GM20000 (cell line): ENCODE measurements around the gene C4orf50.

Experiments used
- DNase-seq: peaks from one replicate; pipeline ENCODE4 v3.0.0; 2012; ENCODE audit warnings: low spot score
- CTCF ChIP-seq: IDR thresholded peaks from 2 replicates; pipeline ENCODE4 v1.5.1; 2012; ENCODE audit warnings: mild to moderate bottlenecking, control low read depth; ENCODE audit errors: extremely low read depth, missing control alignments

Gene C4orf50

GRCh38 chr4:6050551-6050950 is 32.3 kb upstream of the C4orf50 start:
- no peak for DNase-seq
- TF ChIP-seq CTCF, result no peak

- TF ChIP-seq CTCF, result no peak
- DNase-seq, result no peak
Measured at GRCh38 chr4:6049985-6050384, 31.8 kb upstream of the C4orf50 start.

GRCh38 chr4:6049278-6049677 is 31.0 kb upstream of the C4orf50 start:
- DNase-seq, result no peak
- no peak for TF ChIP-seq CTCF

- TF ChIP-seq CTCF, result no peak
- no peak for DNase-seq
Measured at GRCh38 chr4:6048537-6048936, 30.3 kb upstream of the C4orf50 start.

- no peak for TF ChIP-seq CTCF
- DNase-seq, result no peak
Measured at GRCh38 chr4:6047130-6047673, 29.0 kb upstream of the C4orf50 start.

- no peak for TF ChIP-seq CTCF
- DNase-seq, result no peak
Measured at GRCh38 chr4:6046526-6047129, 28.4 kb upstream of the C4orf50 start.

GRCh38 chr4:6044805-6045204 is 26.6 kb upstream of the C4orf50 start:
- no peak for DNase-seq
- TF ChIP-seq CTCF, result no peak
